Calu3 (cell line): Measurements from ENCODE around the gene EFNA4. TPM values are rescaled to one million over a fixed set of nuclear protein-coding genes. Genes with fewer than 3 reads are reported as not detected.

Experiments used
- Bru-seq: library from RNA; stranded (reverse); fragments of 400-500 nt; gene quantifications from one replicate; lab custom pipeline; 2021; lab: Mats Ljungman, UMichigan
- BruChase-seq, 2 experiments: library from RNA; stranded (reverse); fragments of 400-500 nt; gene quantifications; one replicate each; lab custom pipeline; 2021; lab: Mats Ljungman, UMichigan
- BruUV-seq: library from RNA; stranded (reverse); fragments of 400-500 nt; replicated peaks from 2 replicates; lab custom pipeline; 2021; lab: Mats Ljungman, UMichigan
- CTCF ChIA-PET: fragments of 300-600 bp; sonication (Branson Sonifier 250); formaldehyde crosslinking; loops from one replicate; lab custom pipeline; 2022; ENCODE audit warnings: antibody characterized with exemption; lab: Charles Lee
- DNase-seq: peaks from one replicate; pipeline ENCODE4 v3.0.0; 2022
- H3K27ac Mint-ChIP-seq: one replicate; pipeline ENCODE4 v1.8.0; 2022; ENCODE audit warnings: mixed read lengths; ENCODE audit not compliant: unreplicated experiment
- H3K27me3 Mint-ChIP-seq: one replicate; pipeline ENCODE4 v1.8.0; 2022; ENCODE audit warnings: mixed read lengths; ENCODE audit not compliant: unreplicated experiment
- H3K36me3 Mint-ChIP-seq: one replicate; pipeline ENCODE4 v1.8.0; 2022; ENCODE audit warnings: mild to moderate bottlenecking, moderate library complexity, mixed read lengths; ENCODE audit not compliant: insufficient read depth, unreplicated experiment
- H3K4me1 Mint-ChIP-seq: one replicate; pipeline ENCODE4 v1.8.0; 2022; ENCODE audit warnings: mild to moderate bottlenecking, low read depth, mixed read lengths; ENCODE audit not compliant: unreplicated experiment
- H3K4me3 Mint-ChIP-seq: one replicate; pipeline ENCODE4 v1.8.0; 2022; ENCODE audit warnings: mild to moderate bottlenecking, low read depth, moderate library complexity, mixed read lengths; ENCODE audit not compliant: unreplicated experiment
- H3K9me3 Mint-ChIP-seq: one replicate; pipeline ENCODE4 v1.8.0; 2022; ENCODE audit warnings: low read depth, mixed read lengths; ENCODE audit not compliant: unreplicated experiment
- CTCF ChIP-seq: fragments of 200-600 bp; IDR thresholded peaks from one replicate; pipeline ENCODE4 v1.8.0; 2022; ENCODE audit warnings: antibody characterized with exemption; ENCODE audit not compliant: unreplicated experiment
- intact Hi-C: fragments of 100-400 bp; cut with micrococcal nuclease; formaldehyde crosslinking; loops from one replicate; pipeline ENCODE4 v1.10.0; 2022; ENCODE audit not compliant: unreplicated experiment
- long read RNA-seq: library from polyadenylated mRNA; stranded (forward); transcript quantifications from one replicate; pipeline ENCODE4 v2.0.0, GENCODE V29; 2022
- total RNA-seq: library from RNA; stranded (reverse); gene quantifications from 2 replicates; pipeline ENCODE4 v1.2.3, GENCODE V29; 2022

EFNA4 gene
- total RNA-seq, result 12.6 and 13.9 TPM in 2 replicates
- Bru-seq, nascent RNA, result percentile 59 among the genes with signal in this experiment
- BruChase-seq, experiment 1, labeled RNA remaining after a 6-hour chase, result percentile 68 among the genes with signal in this experiment
- BruChase-seq, experiment 2, labeled RNA remaining after a 2-hour chase, result percentile 88 among the genes with signal in this experiment
- long read RNA-seq, transcript EFNA4-202 (4 exons, 1,263 nt), result major isoform, 6 of 9 reads
- long read RNA-seq, partial matches to known transcripts, result 0 of 9 reads
- long read RNA-seq, other reads (novel, unspliced or antisense), result 1 of 9 reads

- intact Hi-C loops, result loop anchor here (1.0 to 10.0 kb wide), 4 partner anchors 21 to 389 kb away; partner anchors contain the start of genes CKS1B and SHC1
- Mint-ChIP-seq H3K4me1 (peaks cover 30% of the 10 kb centered on the region), H3K27ac (peak within 1 kb of the TSS; percentile 89), H3K4me3 (peak within 1 kb of the TSS; percentile 76), H3K36me3 (peaks cover 52% of the 10 kb centered on the region), H3K27me3 (no peaks in the 10 kb centered on the region), H3K9me3 (no peaks in the 10 kb centered on the region)
- CTCF ChIA-PET, result interaction anchor here (0.8 to 3.0 kb wide), 5 partner anchors 12 to 109 kb away, joined by 3 to 28 read pairs (median 3); partner anchors contain the start of genes ADAM15 and KRTCAP2
- TF ChIP-seq CTCF, result no peak
- no TSS peak for BruUV-seq
- DNase-seq, result peak; percentile 90
These were observed at the start of gene EFNA4 for GRCh38 chr1:155063550-155064110. Gene EFNA4, plus strand, starts transcription at chr1:155063740. Its CDS starts 84 bp downstream, at chr1:155063824.

DNA sequence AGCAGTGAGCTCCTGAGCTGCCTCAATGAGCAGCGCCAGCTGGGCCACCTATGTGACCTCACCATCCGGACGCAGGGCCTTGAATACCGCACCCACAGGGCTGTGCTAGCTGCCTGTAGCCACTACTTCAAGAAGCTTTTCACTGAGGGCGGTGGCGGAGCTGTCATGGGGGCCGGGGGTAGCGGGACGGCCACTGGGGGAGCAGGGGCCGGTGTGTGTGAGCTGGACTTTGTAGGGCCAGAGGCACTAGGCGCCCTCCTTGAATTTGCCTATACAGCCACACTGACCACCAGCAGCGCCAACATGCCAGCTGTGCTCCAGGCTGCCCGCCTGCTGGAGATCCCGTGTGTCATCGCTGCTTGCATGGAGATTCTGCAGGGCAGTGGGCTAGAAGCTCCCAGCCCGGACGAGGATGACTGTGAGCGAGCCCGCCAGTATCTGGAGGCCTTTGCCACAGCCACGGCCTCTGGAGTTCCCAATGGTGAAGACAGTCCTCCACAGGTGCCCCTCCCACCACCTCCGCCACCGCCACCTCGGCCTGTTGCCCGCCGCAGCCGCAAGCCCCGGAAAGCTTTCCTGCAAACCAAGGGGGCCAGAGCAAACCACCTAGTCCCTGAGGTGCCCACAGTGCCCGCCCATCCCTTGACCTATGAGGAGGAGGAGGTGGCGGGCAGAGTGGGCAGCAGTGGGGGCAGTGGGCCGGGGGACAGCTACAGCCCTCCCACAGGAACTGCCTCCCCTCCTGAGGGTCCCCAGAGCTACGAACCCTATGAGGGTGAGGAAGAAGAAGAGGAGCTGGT, 48.6 kb upstream of the EFNA4 start:
- H3K36me3 Mint-ChIP-seq, result peaks cover 46% of the 10 kb centered on the region
- intact Hi-C loops, result no loop called here

DNA sequence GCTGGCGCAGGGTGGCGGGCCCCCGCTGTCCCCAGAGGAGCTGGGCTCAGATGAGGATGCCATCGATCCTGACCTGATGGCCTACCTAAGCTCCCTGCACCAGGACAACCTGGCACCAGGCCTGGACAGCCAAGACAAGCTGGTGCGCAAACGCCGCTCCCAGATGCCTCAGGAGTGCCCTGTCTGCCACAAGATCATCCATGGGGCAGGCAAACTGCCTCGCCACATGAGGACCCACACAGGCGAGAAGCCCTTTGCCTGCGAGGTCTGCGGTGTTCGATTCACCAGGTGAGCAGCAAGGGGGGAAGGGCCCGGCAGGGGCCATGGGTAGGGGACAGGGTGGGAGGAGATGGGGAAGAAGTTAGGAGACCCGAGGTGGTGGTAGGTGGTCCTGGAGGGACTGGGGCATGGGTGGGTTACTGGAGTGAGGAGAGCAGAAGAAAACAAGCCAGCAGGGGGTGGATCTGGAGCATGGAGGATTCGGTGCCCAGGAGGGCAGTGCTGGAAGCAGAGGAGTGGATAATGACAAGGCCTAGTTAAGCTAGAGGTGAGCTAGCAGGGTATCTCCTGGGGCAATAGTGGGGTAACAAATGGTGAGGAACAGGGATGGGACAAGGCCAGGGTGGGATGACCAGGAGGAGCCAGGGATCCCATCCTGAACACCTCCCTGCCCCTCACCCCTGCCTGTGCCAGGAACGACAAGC, 47.9 kb upstream of the EFNA4 start:
- peak overlapping the region; percentile 51 for H3K27ac Mint-ChIP-seq
- intact Hi-C loops, result loop anchor here (2.0 kb wide), 1 partner anchor 13 kb away; the partner anchor contains the start of gene ZBTB7B
- H3K4me3 Mint-ChIP-seq, result no peak overlapping the region
- no peak for DNase-seq
- no peaks in the 10 kb centered on the region for H3K27me3 Mint-ChIP-seq
- peaks cover 30% of the 10 kb centered on the region for H3K4me1 Mint-ChIP-seq
- TF ChIP-seq CTCF, result no peak
- CTCF ChIA-PET, result interaction anchor here (0.6 to 1.2 kb wide), 3 partner anchors 12 to 109 kb away, joined by 3 to 6 read pairs (median 3); partner anchors contain the start of gene ZBTB7B
- no TSS peak for BruUV-seq
- peaks cover 51% of the 10 kb centered on the region for H3K36me3 Mint-ChIP-seq
- no peaks in the 10 kb centered on the region for H3K9me3 Mint-ChIP-seq

More for the DNA sequence above, 48.6 kb upstream of the EFNA4 start:
- no peaks in the 10 kb centered on the region for H3K9me3 Mint-ChIP-seq
- no peak for DNase-seq
- CTCF ChIA-PET, result interaction anchor here (0.9 kb wide), 1 partner anchor 11 kb away, joined by 3 read pairs; no protein-coding TSS in a partner anchor
- H3K27me3 Mint-ChIP-seq, result no peaks in the 10 kb centered on the region
- no TSS peak for BruUV-seq
- no peak overlapping the region for H3K27ac Mint-ChIP-seq
- no peak overlapping the region for H3K4me3 Mint-ChIP-seq
- no peak for TF ChIP-seq CTCF
- peaks cover 30% of the 10 kb centered on the region for H3K4me1 Mint-ChIP-seq
